HepG2 (cell line): ENCODE measurements around the gene P2RX6. TPM values are rescaled to one million over a fixed set of nuclear protein-coding genes. Genes with fewer than 3 reads are reported as not detected.

Experiments
- ATAC-seq: fragments of 200-7000 bp; cut with Tn5 transposase; 3 replicates; pipeline ENCODE4 v1.9.1; 2020; ENCODE audit warnings: mild to moderate bottlenecking, moderate library complexity
- BruUV-seq: library from RNA; stranded (reverse); fragments of 400-500 nt; replicated peaks from 2 replicates; lab custom pipeline; 2021; lab: Mats Ljungman, UMichigan
- CTCF ChIA-PET: fragments of 300-600 bp; formaldehyde crosslinking; extraction: SDS; loops from one replicate; lab custom pipeline; 2021; ENCODE audit warnings: low total read pairs, inconsistent platforms, low intra/inter-chr PET ratio; lab: Yijun Ruan, JAX
- POLR2A ChIA-PET: fragments of 350-600 bp; sonication (Branson Sonifier 250); formaldehyde crosslinking; loops from one replicate; lab custom pipeline; 2020; ENCODE audit warnings: antibody characterized with exemption, inconsistent platforms; lab: Yijun Ruan, JAX
- DNase-seq: peaks from one replicate; pipeline ENCODE4 v3.0.0-alpha.2; 2015; ENCODE audit warnings: low spot score
- FAIRE-seq: peaks from 3 replicates; lab custom pipeline; 2011; peaks lifted over from hg19 to GRCh38; lab: Jason Lieb, UNC
- H2AFZ ChIP-seq: one replicate; pipeline ENCODE4 v1.6.1; 2011; ENCODE audit warnings: low read length, inconsistent platforms
- H3K27ac ChIP-seq: fragments of 300-600 bp; 3 replicates; pipeline ENCODE4 v1.8.0; 2011; ENCODE audit warnings: mixed run types, mild to moderate bottlenecking, mixed read lengths, low read length, inconsistent platforms; ENCODE audit not compliant: insufficient read depth; ENCODE audit errors: extremely low read length
- H3K27me3 ChIP-seq, 2 experiments: fragments of 200-600 bp in 1 of 2; 2 replicates in 1 of 2; 3 replicates in 1 of 2; pipeline versions ENCODE4 v1.6.0 to v1.8.0; 2011; ENCODE audit warnings: low read length in 2 of 2, mild to moderate bottlenecking in 2 of 2, moderate library complexity in 2 of 2, inconsistent platforms in 1 of 2; ENCODE audit not compliant: insufficient read depth in 2 of 2, control insufficient read depth in 1 of 2
- H3K36me3 ChIP-seq, 2 experiments: fragments of 200-600 bp in 1 of 2; replicated peaks in 1 of 2; 2 replicates in 1 of 2; 3 replicates in 1 of 2; pipeline versions ENCODE4 v1.5.1 to v1.8.0; 2011; ENCODE audit warnings: low read length in 2 of 2, inconsistent platforms in 1 of 2; ENCODE audit not compliant: insufficient read depth in 2 of 2, control insufficient read depth in 1 of 2
- H3K4me1 ChIP-seq: 2 replicates; pipeline ENCODE4 v1.5.1; 2012; ENCODE audit warnings: low read length, inconsistent platforms; ENCODE audit not compliant: insufficient read depth
- H3K4me2 ChIP-seq: 2 replicates; pipeline ENCODE4 v1.6.0; 2011; ENCODE audit warnings: low read depth, low read length, inconsistent platforms
- H3K4me3 ChIP-seq, 3 experiments: fragments of 200-600 bp in 1 of 3; sonication (generic), shearing (Covaris generic) in 1 of 3; replicated peaks in 1 of 3; 2 replicates each; pipeline ENCODE4 v1.5.1; 2011 to 2016; ENCODE audit warnings: low read length in 3 of 3, inconsistent platforms in 2 of 3, low read depth in 2 of 3, mild to moderate bottlenecking in 2 of 3, control low read depth in 1 of 3, mixed read lengths in 1 of 3; ENCODE audit not compliant: insufficient read depth in 1 of 3
- H3K79me2 ChIP-seq: one replicate; pipeline ENCODE4 v1.6.1; 2011; ENCODE audit warnings: low read length, inconsistent platforms; ENCODE audit not compliant: insufficient read depth
- H3K9ac ChIP-seq: 2 replicates; pipeline ENCODE4 v1.6.0; 2011; ENCODE audit warnings: mild to moderate bottlenecking, low read depth, low read length, inconsistent platforms; ENCODE audit not compliant: insufficient read depth
- H3K9me3 ChIP-seq: 2 replicates; pipeline ENCODE4 v1.5.1; 2012; ENCODE audit warnings: mild to moderate bottlenecking, low read length
- H4K20me1 ChIP-seq: 2 replicates; pipeline ENCODE4 v1.6.0; 2011; ENCODE audit warnings: inconsistent platforms, mild to moderate bottlenecking, low read length, moderate library complexity; ENCODE audit not compliant: insufficient read depth
- AFF4 ChIP-seq: sonication (generic); formaldehyde crosslinking; IDR thresholded peaks from 2 replicates; pipeline ENCODE4 v1.4.0; 2020; ENCODE audit warnings: missing genetic modification reagents
- BHLHE40 ChIP-seq: IDR thresholded peaks from 2 replicates; pipeline ENCODE4 v1.6.1; 2011; ENCODE audit warnings: low read length, improper control_type of control experiment
- HNF1B ChIP-seq: sonication (generic); formaldehyde crosslinking; IDR thresholded peaks from 2 replicates; pipeline ENCODE4 v1.5.1; 2020; ENCODE audit warnings: mild to moderate bottlenecking, moderate library complexity, missing genetic modification reagents
- MAZ ChIP-seq, 2 experiments: sonication (generic) in 1 of 2; formaldehyde crosslinking in 1 of 2; IDR thresholded peaks; 2 replicates each; pipeline versions ENCODE4 v1.5.0 to v1.6.1; 2012 to 2020; ENCODE audit warnings: low read depth in 2 of 2, mild to moderate bottlenecking in 2 of 2, borderline replicate concordance in 1 of 2, improper control_type of control experiment in 1 of 2, low read length in 1 of 2, missing genetic modification reagents in 1 of 2, moderate library complexity in 1 of 2
- TFAP4 ChIP-seq: sonication (generic); IDR thresholded peaks from 2 replicates; pipeline ENCODE4 v1.6.1; 2016; ENCODE audit warnings: low read depth, borderline replicate concordance
- ZNF782 ChIP-seq: sonication (generic); formaldehyde crosslinking; IDR thresholded peaks from 2 replicates; pipeline ENCODE4 v1.4.0; 2020; ENCODE audit warnings: missing genetic modification reagents, mild to moderate bottlenecking, borderline replicate concordance
- WGBS: methylation state at CpG from one replicate; pipeline ENCODE4 v1.1.6; 2017; ENCODE audit warnings: low lambda C conversion rate; 5-methylcytosine and 5-hydroxymethylcytosine counted together
- in situ Hi-C: cut with HindIII; loops from 2 replicates; pipeline ENCODE4 v1.10.0; 2017; ENCODE audit warnings: low pct_unique_long_range_greater_than_20kb; ENCODE audit not compliant: extremely low pct_ligation_motif_present
- intact Hi-C: fragments of 100-400 bp; cut with micrococcal nuclease; formaldehyde crosslinking; loops from one replicate; pipeline ENCODE4 v1.10.0; 2022; ENCODE audit not compliant: unreplicated experiment
- polyA plus RNA-seq, 8 experiments: library from polyadenylated mRNA; depleted of rRNA in 3 of 8; stranded (reverse) in 7 of 8; unstranded in 1 of 8; fragments of >200 nt; fragmentation: Illumina TruSeq in 4 of 8; extraction: Trizol in 4 of 8; gene quantifications; 2 replicates each; pipeline versions ENCODE4 v1.2.1 to v1.2.3, GENCODE V29; 2011 to 2016; ENCODE audit warnings: low read depth in 4 of 8, missing spikeins in 1 of 8, mixed read lengths in 1 of 8; ENCODE audit not compliant: insufficient read depth in 1 of 8
- total RNA-seq, 5 experiments: library from RNA; depleted of rRNA; stranded (reverse); fragments of >200 nt; fragmentation: Illumina TruSeq; extraction: Trizol; gene quantifications; 2 replicates each; pipeline ENCODE4 v1.2.3, GENCODE V29; 2016; ENCODE audit warnings: low read depth in 1 of 5

P2RX6 gene
- total and polyA plus RNA-seq, 2 of the 13 experiments (the other 11 are each of a cell fraction or from before 2014, with no cell fraction given): 0.04 to 0.12 TPM

- POLR2A ChIA-PET: interaction anchor here (3.4 kb wide), 1 partner anchor 14 kb away, joined by 31 read pairs; the partner anchor contains the start of gene THAP7
- H3K9me3 ChIP-seq: no peaks in the 10 kb centered on the region
- FAIRE-seq: no peak
- H3K27me3 ChIP-seq: peaks cover 0 to 9% of the 10 kb centered on the region in 2 experiments; a peak in 1 of 5 replicates
- no peak overlapping the region for H3K27ac ChIP-seq
- ATAC-seq: no peak
- H3K4me2 ChIP-seq: peak overlapping the region; percentile 40
- WGBS: 34% methylated on average over 13 of the region's 13 CpGs
- no peaks in the 10 kb centered on the region for H3K79me2 ChIP-seq
- intact Hi-C loops: no loop called here
- no peaks in the 10 kb centered on the region for H3K36me3 ChIP-seq
- peaks cover 51% of the 10 kb centered on the region for H3K4me1 ChIP-seq
- no peak for DNase-seq
- CTCF ChIA-PET: no interaction called here
- H3K4me3 ChIP-seq: peak overlapping the region in 1 of 3 experiments; percentile 25; a peak in 1 of 6 replicates
- TF ChIP-seq AFF4 (CRISPR knock-in tag) (no peak), TFAP4 (peak; percentile 48; the same call in 1 of the 2 replicates), HNF1B (CRISPR knock-in tag) (no peak), BHLHE40 (0 out of 2 replicates have a peak, but pooled peaks have one; percentile 13), MAZ (IDR thresholded peaks at IDR 0.05; ENCODE audit: borderline replicate concordance, low read depth, low read length) (no peak), MAZ (CRISPR knock-in tag; IDR thresholded peaks at IDR 0.05; ENCODE audit: low read depth) (no peak), ZNF782 (CRISPR knock-in tag) (no peak)
- no peaks in the 10 kb centered on the region for H4K20me1 ChIP-seq
- in situ Hi-C loops: no loop called here
- no peak overlapping the region for H2AFZ ChIP-seq
- no peak overlapping the region for H3K9ac ChIP-seq
- BruUV-seq: no TSS peak
Measured at GRCh38 chr22:21016644-21017420, 1.9 kb downstream of the P2RX6 start.
